GM18951 (cell line): ENCODE results near the gene ERC1.

Source experiments
- POLR2A ChIP-seq: IDR thresholded peaks from 4 replicates; pipeline ENCODE4 v1.6.1; 2011; ENCODE audit warnings: mild to moderate bottlenecking; ENCODE audit not compliant: insufficient read length, insufficient read depth; ENCODE audit errors: extremely low read depth
- in situ Hi-C: fragments of 300-500 bp; cut with MboI; formaldehyde crosslinking; loops from one replicate; pipeline ENCODE4 v1.12.0; 2022; ENCODE audit warnings: low sequenced_read_pairs, mixed read lengths, inconsistent platforms; ENCODE audit not compliant: unreplicated experiment

Gene ERC1

DNA sequence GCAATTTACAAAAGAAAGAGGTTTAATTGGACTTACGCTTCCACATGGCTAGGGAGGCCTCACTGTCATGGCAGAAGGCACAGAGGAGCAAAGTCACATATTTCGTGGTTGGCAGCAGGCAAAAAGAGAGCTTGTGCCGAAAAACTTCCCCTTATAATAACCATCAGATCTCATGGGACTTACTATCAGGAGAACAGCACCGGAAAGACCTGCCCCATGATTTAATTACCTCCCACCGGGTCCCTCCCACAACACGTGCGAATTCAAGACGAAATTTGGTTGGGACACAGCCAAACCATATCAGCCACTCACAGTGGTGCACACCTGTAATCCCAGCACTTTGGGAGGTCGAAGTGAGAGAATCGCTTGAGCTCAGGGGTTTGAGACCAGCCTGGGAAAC, 534.8 kb downstream of the ERC1 start:
- no peak for TF ChIP-seq POLR2A
- in situ Hi-C loops = no loop called here

DNA sequence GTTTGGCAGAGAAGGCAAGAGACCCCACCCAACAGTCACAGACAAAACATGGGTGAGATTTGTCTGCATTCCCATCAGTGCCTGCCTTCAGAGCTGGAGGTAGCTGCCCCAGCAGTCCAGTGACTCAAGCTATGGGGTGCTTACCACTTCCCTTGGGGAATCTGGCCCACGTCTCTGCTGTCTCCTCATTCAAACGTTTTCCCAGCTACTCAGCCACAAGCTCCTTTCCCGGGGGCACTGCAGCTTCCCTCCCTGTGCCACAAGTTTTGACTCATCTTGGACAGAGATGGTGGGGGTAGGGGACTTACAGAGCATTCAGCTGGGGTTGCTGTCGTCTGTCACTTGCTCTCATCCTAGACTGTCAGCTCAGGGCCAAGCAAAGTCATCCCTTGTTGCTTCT, 536.8 kb downstream of the ERC1 start:
- TF ChIP-seq POLR2A = no peak
- in situ Hi-C loops = no loop called here

DNA sequence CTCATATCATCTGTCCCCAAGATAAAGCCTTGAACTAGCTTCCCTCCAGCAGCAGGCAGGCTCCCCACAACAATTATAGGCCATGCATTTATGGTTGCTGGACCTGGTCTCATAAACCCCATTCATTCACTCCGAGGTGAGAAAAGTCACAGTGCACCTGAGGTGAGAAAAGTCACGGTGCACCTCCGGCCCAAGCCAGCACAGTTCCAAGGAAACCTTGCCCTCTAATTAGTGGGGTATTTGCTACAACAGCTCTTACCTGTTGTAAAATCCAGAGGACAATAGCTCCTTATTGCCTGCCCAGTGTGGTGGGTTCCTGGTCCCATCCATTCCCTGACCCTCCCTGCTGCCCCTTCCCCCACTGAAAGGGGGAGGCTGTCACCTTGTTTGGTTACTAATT, 537.8 kb downstream of the ERC1 start:
- in situ Hi-C loops = no loop called here
- TF ChIP-seq POLR2A = no peak

DNA sequence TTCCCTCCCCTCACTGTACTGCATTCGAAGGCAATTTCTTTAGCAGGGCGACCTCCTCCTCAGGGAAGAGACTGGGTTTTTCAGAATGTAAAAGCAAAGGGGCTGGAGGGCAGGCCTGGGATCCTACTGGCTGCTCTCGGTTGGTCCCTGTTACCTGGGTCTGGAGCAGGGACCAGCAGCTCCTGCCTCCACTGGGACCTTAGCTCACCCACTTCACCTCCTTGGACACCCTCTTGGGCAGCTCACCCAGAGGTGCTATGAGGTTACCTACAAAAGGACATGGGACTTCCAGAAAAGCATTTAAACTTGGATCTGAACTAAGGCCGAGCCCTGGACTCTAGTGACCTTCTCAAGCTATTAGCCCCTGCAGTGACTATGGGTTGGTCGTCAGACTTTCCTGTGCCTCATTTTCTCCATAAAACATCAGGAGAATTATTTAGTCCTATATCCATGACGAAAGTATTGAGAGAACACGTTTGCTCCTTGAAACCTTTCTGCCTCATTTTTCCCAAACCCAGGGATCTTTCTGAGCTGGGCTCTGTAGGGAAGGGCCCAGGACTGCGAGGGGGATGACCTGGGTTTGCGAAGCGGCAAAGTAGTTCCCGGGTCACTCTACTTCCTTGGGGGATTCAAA, 538.3 kb downstream of the ERC1 start:
- no peak for TF ChIP-seq POLR2A
- in situ Hi-C loops = no loop called here

DNA sequence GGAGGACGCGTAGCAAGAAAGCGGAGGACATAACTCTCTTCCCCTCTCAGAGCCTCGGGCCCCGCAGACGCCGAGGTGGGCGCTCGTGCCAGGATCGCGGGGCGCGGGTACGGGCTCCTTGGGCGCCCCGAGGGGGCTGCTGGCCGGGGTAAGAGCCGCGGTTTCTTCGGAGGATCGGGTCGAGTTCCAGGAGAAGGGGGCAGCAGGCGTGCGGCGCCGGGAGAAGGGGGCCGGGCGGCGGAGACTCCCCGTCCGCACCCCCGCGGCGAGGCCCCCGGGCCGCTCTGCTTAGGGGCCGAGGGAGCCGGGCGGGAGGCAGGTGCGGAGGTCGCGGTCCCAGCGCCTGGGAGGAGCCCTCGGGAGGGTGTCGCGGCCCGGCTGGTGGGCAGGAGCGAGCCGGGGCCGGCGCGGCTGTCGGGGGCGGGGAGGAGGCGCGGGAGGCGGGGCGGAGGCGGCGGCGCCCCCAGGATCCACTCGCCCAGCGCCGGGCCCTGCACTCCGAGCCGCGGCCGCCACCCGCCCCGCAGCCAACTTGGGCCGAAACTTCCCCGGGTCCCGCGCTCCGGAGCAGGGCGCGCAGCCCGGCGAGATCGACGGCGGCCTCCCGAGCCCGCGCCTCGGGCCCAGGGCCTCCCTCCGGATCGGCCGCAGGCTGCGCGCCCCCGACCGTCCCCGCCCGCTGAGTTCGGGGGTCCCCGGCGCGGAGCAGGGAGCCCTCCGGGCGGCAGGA, 539.0 kb downstream of the ERC1 start:
- in situ Hi-C loops = no loop called here
- TF ChIP-seq POLR2A = peak; percentile 59

DNA sequence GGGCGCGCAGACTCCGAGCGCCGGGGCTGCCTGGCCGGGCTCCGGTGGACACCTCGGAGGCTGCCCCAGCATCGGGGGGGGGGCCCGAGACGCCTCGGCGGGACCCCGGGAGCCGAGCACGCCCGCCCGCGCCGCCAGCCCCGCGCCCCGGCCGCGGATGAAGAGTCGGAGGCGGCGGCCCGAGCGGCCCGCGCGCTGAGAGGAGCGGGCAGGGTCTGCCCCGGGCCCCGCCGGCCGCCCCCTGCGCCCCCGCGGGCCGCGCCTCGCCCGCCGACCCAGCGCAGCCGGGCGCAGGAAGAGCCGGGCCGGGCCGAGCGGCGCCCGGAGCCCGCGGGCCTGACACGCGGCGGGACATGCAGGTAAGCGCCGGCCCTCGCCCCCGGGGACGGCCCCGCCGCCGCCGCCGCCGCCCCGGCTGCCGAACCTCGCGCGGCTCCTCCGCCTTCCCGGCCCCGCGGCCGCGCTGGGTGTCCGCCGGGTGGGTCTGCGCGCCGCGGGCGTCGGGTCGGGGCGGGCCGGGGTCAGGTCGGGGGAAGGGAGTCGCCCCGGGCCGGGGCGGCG, 539.6 kb downstream of the ERC1 start:
- in situ Hi-C loops = no loop called here
- no peak for TF ChIP-seq POLR2A

DNA sequence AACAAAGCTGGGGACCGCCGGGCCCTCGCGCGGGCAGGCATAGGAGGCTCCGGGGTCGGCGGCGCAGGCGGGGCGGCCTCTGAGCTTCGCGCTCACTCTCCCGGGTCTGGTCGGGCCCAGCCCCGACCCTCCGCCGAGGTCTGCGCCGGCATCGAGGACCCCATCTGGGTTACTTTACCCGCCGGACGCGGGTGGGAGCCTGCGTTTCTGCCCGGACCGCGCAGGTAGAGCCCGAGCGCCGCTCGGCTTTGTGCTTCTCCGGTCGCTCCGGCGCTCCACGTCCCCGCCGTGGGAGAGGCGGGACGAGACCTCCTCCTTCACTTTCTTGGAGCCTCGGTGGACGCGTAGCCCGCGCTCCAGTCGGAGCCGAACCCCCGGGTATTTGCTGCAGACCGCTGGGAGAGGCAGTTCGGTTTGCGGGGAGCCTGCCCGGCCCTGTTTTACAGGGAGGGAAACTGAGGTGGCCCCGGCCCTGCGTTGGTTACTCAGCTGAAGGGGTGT, 540.2 kb downstream of the ERC1 start:
- no peak for TF ChIP-seq POLR2A
- in situ Hi-C loops = no loop called here

DNA sequence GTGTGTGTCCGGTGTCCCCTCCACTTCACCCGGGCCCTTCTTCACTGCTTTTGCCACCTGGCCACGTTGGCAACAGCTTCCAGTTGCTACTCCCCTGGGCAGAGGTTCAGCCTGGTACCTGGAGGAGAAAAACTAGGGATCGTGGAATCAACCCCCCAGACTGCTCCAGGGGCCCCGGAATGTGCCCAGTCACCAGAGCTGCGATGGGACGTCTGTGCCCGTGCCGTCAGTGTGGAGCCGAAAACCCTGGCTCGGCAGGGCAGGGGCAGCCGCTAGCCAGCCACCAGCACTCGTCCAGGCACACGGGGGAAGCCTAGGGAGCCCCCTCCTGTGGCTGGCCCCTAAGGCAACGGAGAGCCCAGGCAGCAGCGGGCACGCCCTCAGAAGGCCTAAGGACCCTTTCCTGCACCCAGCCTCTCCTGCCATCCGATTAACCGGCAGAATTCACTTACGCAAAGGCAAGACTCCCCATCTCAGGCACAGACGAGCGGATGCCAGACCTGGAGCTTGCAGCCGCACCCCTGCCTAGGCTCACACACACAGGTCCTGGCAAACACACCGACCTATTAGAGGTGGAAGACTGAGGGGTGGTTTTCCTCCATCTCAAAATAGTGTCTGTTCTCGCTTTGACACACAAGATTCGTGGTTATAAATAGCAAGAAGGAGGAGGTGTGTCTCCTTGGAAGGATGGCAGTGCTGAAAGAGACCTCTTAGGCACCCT, 540.8 kb downstream of the ERC1 start:
- in situ Hi-C loops = no loop called here
- peak; percentile 20 for TF ChIP-seq POLR2A

DNA sequence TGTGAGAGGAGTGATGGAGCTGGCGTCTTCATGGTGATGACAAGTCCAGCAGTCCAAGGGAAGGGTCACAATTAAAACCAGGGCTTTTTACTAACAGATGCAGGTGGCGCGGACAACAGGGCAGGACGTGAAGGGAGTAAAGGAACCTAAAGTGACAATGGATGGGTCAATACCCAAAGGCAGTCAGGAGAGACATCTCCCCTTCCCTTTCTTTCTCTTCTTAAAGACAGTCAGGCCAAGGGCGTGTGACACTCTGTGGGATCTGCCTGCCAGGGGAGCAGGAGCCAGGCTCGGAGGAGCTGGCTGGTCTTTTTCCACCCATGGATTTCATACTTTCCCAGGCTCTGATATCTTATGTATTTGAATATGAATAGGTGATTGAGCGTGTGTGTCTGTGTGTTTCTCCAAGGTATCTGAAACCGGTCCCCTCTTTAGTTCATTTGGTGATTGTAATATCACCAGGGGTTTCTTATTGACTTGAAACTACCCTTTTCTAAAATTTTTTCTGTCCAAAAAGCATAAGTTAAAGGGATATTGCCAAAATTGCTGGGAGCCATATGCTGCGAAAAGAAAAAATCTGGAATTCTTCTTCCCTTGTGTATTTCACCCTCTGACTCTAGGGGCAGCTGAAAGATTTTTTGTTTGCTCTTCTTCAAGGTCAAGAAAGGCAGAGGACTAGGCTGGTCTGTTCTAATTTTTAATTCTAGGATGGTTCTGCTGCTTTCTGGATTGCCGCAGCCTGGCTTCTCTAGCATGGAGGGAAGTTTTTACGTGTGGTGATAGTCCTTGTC, 541.5 kb downstream of the ERC1 start:
- no peak for TF ChIP-seq POLR2A
- in situ Hi-C loops = no loop called here

DNA sequence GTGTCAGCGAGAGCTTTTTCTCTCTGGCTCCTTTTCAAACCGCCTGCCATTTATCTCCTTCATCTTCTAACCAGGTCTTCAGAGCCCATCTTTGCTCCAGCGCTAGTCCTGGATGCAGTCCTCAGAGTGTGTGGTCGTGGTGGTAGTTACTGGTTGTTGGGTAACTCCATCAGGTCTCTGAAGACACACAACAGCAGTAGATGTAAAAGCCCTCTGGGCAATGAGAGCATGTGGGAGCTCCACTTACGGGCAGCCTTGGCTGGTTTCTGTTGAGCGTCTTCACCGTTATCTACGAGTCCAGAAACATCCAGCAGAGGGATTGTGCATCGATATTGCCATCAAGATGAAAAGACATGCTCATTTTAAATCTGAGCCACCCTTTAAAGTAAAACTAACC, 542.2 kb downstream of the ERC1 start:
- no peak for TF ChIP-seq POLR2A
- in situ Hi-C loops = no loop called here

DNA sequence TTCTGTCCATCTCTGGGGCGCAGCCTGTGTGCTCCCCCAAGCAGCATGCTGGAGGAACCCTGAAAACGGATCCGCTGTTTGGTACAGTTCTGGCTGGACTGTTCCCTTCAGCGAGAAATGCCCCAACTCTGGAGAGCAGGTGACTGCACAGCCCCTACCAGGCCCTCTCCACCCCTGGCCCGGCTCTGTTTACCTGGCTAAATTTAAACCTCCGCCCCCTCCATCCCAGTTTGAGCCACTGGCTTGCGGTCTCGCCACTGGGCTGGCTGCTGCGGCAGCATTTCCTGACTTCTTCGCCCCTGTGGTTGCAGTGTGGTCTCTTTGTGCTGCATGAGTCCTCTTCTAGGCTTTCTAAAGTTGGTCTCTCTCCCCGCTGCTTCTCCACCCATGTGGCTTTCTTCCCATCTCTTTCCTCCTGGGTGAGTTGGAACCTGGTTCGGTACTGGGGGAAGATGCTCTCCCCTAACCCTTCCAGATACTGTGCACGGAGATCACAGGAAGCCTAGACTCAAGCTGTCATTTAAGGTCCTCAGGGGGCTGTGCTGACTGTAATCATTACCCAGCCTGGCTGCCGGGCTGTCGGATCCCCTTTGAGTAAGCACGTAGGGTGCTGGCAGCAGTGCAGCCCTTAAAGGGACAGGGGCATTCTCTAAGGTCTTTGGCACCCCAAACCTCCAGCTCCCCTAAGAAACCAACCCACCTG, 542.7 kb downstream of the ERC1 start:
- peak; percentile 42 for TF ChIP-seq POLR2A
- in situ Hi-C loops = no loop called here

DNA sequence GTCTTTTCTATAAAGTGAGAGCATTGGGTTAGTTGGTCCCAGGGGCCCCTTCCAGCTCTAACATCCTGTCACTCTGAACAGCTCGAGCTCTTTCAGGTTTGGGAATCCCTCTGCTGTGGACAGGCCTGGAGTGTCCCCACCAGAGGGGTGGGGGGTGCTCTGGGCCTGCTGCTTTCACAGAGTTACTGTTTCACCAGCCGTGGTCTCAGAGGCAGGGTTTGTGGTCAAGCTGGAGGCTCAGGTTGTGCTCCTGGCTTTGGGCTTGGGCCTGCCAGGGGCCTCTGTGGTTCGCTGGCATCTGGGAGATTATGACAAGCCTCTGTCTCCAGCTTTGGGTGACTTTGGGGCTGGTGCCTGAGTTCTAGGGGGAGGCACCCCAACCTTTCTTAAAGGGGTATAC, 543.7 kb downstream of the ERC1 start:
- in situ Hi-C loops = no loop called here
- peak; percentile 33 for TF ChIP-seq POLR2A
